ENCODE data around the gene CHD6.

GRCh38 chr20:41391587-41392001 lies 226.6 kb downstream of the CHD6 start:
- no peak for TF ChIP-seq CTCF (IDR thresholded peaks at IDR 0.05)
- no peak for TF ChIP-seq POLR2A (IDR thresholded peaks at IDR 0.05)

Data from right lobe of liver (tissue), 4 donors.